Omental fat pad (tissue), 4 donors: ENCODE data around the gene GRAMD1C. TPM values are rescaled to one million over a fixed set of nuclear protein-coding genes. Genes with fewer than 3 reads are reported as not detected.

Experiments
- ATAC-seq: fragments of 150-250 bp; one replicate; pipeline ENCODE4 v1.9.1; 2016; ENCODE audit warnings: mild to moderate bottlenecking, moderate library complexity; ENCODE audit not compliant: low FRiP score
- DNase-seq: peaks from one replicate; pipeline ENCODE4 v3.0.0-alpha.2; 2019; ENCODE audit warnings: low spot score
- total RNA-seq, 4 donors: library from RNA; depleted of rRNA; stranded (reverse); fragments of >200 nt; gene quantifications; one replicate each; pipeline ENCODE4 v1.1.0, GENCODE V29; 2016
- TF ChIP-seq, protein P1 (sequence below), 3 donors: fragments of 450-650 bp; IDR thresholded peaks; one replicate each; pipeline ENCODE4 v1.5.1; 2016 to 2017; ENCODE audit warnings: antibody characterized with exemption in 3 of 3, mild to moderate bottlenecking in 3 of 3, moderate library complexity in 2 of 3

GRAMD1C gene
- total RNA-seq, 4 donors from 2014 or later = 1.4 to 10.9 (median 4.9) TPM

GRCh38 chr3:113852506-113852905 is 13.9 kb downstream of the GRAMD1C start:
- TF ChIP-seq, protein P1, sequence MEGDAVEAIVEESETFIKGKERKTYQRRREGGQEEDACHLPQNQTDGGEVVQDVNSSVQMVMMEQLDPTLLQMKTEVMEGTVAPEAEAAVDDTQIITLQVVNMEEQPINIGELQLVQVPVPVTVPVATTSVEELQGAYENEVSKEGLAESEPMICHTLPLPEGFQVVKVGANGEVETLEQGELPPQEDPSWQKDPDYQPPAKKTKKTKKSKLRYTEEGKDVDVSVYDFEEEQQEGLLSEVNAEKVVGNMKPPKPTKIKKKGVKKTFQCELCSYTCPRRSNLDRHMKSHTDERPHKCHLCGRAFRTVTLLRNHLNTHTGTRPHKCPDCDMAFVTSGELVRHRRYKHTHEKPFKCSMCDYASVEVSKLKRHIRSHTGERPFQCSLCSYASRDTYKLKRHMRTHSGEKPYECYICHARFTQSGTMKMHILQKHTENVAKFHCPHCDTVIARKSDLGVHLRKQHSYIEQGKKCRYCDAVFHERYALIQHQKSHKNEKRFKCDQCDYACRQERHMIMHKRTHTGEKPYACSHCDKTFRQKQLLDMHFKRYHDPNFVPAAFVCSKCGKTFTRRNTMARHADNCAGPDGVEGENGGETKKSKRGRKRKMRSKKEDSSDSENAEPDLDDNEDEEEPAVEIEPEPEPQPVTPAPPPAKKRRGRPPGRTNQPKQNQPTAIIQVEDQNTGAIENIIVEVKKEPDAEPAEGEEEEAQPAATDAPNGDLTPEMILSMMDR (IDR thresholded peaks at IDR 0.05) = no peak
- no peak for ATAC-seq
- no peak for DNase-seq

- TF ChIP-seq, protein P1 (IDR thresholded peaks at IDR 0.05) = no peak
- no peak for DNase-seq
- ATAC-seq = no peak
Observed at GRCh38 chr3:113867506-113867905, 28.9 kb downstream of the GRAMD1C start.

DNA sequence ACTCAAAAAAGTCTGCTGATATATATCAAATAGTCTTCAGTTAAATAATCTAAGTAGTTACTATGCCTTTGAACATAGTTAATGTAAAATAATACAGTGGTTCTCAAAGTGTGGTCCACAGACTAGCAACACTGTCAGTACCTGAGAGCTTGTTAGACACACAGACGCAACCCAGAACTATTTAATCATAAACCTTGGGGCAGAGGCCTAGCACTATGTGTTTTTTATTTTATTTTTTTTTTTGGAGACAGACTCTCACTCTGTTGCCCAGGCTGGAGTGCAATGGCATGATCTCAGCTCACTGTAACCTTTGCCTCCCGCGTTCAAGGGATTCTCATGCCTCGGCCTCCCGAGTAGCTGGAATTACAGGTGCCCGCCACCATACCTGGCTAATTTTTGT is 34.7 kb downstream of the GRAMD1C start:
- ATAC-seq = no peak
- TF ChIP-seq, protein P1 (IDR thresholded peaks at IDR 0.05) = no peak
- DNase-seq = no peak

DNA sequence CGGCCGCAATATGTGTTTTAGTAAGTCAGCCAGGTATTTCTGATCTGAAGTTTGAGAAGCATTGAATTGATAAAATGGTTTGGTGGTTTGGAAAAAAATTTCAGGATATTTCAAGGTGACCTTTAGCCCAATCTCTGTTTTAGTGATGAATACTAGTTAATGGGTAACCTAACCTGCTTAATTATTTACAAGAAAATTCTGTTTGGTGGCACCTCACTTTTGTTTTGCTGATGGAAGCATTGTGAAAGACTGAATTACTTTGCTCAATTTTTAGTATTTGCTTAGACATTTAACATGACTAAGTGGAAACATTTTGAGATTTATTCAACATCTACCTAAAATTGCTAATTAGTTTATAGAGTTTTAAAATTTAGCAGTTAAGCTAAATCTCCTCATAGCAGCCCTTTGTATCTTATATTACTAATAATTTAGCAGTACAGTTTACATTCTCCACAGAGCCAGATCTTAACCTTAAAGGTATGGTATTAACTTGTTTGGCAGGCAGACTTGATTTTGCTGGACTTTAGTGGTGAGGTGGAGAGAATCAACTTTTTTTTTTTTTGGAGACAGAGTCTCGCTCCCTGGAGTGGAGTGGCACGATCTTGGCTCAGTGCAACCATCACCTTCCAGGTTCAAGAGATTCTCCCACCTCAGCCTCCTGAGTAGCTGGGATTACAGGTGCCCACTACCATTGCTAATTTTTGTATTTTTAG is 35.4 kb downstream of the GRAMD1C start:
- ATAC-seq = no peak
- TF ChIP-seq, protein P1 (IDR thresholded peaks at IDR 0.05) = no peak
- DNase-seq = no peak

DNA sequence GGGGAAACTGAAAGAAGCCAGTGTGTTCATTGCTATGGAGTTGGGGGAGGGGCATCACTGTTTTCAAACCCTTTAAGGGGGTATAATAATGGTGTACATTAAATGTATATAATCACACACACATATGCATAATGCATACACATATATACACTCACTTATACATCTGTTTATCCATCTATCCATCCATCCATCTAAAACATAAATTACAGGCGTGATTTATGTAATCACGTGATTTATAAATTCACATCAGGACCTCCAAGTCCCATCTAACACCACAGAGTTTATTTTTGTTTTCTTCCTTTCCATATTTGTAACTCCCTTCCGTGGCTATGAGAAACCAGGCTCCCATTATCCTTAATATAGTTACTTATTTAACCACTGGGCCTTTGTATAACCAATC is 39.8 kb downstream of the GRAMD1C start:
- no peak for DNase-seq
- TF ChIP-seq, protein P1 (IDR thresholded peaks at IDR 0.05) = no peak
- ATAC-seq = no peak

DNA sequence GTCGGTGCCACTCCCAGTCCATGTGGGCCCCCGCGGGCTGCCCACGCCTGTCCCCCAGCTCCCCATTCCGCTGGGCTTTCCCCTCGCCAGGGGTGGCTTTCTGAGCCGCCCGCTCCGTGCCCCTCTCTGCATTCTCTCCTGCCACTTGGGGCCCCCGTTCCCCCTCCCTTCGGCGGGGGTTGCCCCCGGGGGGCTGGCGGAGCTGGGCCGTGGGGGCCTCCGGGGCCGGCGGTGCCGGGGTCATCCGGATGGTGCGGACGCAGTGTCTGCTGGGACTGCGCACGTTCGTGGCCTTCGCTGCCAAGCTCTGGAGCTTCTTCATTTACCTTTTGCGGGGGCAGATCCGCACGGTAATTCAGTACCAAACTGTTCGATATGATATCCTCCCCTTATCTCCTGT is 46.5 kb downstream of the GRAMD1C start:
- DNase-seq (no peak), ATAC-seq (no peak)
- TF ChIP-seq, protein P1 (IDR thresholded peaks at IDR 0.05) = no peak

DNA sequence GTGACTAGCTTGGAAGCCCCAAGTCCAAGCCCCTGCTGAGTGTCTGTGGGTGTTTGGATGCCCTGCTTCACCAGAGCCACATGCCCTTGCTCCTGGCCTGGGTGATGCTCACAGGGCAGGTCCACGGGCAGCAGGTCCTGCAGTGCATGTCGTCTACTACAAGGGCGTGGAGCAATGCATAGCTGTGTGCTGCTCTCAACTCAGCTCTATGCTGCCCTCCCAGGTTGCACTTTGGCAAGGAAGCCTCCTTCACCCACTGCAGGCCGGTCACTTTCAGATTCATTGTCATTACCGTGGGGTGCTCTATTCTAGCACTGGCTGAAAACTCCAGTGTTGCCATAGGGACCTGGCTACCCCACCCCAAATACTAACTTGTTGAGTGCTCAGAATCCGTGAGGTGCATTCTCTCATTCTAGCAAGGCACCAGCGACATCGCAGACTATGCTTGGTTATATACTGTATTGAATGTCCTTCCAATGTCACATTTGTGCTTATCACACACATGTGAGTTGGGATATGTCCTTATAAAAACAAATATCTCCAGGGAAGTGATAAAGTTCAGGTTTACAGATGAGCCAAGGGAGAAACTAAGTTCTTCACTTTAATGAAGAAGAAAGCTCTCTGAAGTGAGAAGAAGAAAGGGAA is 51.8 kb downstream of the GRAMD1C start:
- ATAC-seq (no peak), DNase-seq (no peak)
- TF ChIP-seq, protein P1 (IDR thresholded peaks at IDR 0.05) = no peak
